Liver (tissue), 3 donors: ENCODE results near the gene CDH4.
"Not testable (repeated sequence)": the region's sequence is repeated elsewhere in the genome, so short reads cannot be mapped to it uniquely, and the experiment has no call there.

Experiments
- FOXA1 ChIP-seq: IDR thresholded peaks from 2 replicates; pipeline ENCODE4 v1.6.1; 2016; ENCODE audit warnings: antibody characterized with exemption
- GABPA ChIP-seq, 2 donors: IDR thresholded peaks in 1 of 2; conservative IDR thresholded peaks in 1 of 2; 2 replicates each; pipeline ENCODE4 v1.6.1; 2016; ENCODE audit warnings: antibody characterized with exemption in 2 of 2, mild to moderate bottlenecking in 1 of 2, moderate library complexity in 1 of 2
- HNF4A ChIP-seq, 2 donors: conservative IDR thresholded peaks; 2 replicates each; pipeline ENCODE4 v1.6.1; 2016; ENCODE audit warnings: antibody characterized with exemption in 2 of 2, mild to moderate bottlenecking in 2 of 2
- JUND ChIP-seq, 2 donors: IDR thresholded peaks; 2 replicates each; pipeline ENCODE4 v1.6.1; 2016; ENCODE audit warnings: antibody characterized with exemption in 2 of 2
- NR2F2 ChIP-seq: IDR thresholded peaks from 2 replicates; pipeline ENCODE4 v1.6.1; 2016; ENCODE audit warnings: antibody characterized with exemption
- RAD21 ChIP-seq, 2 donors: IDR thresholded peaks; 2 replicates each; pipeline ENCODE4 v1.6.1; 2016; ENCODE audit warnings: antibody characterized with exemption in 2 of 2, mild to moderate bottlenecking in 2 of 2
- RXRA ChIP-seq, 2 donors: IDR thresholded peaks; 2 replicates each; pipeline ENCODE4 v1.6.1; 2017 to 2018; ENCODE audit warnings: antibody characterized with exemption in 2 of 2, mild to moderate bottlenecking in 1 of 2
- SP1 ChIP-seq: IDR thresholded peaks from 2 replicates; pipeline ENCODE4 v1.6.1; 2018; ENCODE audit warnings: antibody characterized with exemption, mild to moderate bottlenecking
- TAF1 ChIP-seq: conservative IDR thresholded peaks from 2 replicates; pipeline ENCODE4 v1.6.1; 2016; ENCODE audit warnings: antibody characterized with exemption, mild to moderate bottlenecking
- YY1 ChIP-seq: IDR thresholded peaks from 2 replicates; pipeline ENCODE4 v1.6.1; 2016; ENCODE audit warnings: antibody characterized with exemption, mild to moderate bottlenecking
- TF ChIP-seq, protein P1 (sequence below): fragments of 150-350 bp; IDR thresholded peaks from 2 replicates; pipeline ENCODE4 v1.5.1; 2017; ENCODE audit warnings: improper control_type of control experiment, low read depth, low read length; ENCODE audit not compliant: missing input control
- TF ChIP-seq, protein P2 (sequence below): IDR thresholded peaks from 2 replicates; pipeline ENCODE4 v1.6.1; 2016; ENCODE audit warnings: antibody characterized with exemption, mild to moderate bottlenecking
- TF ChIP-seq, protein P3 (sequence below): IDR thresholded peaks from 2 replicates; pipeline ENCODE4 v1.6.1; 2016; ENCODE audit warnings: antibody characterized with exemption
- TF ChIP-seq, protein P4 (sequence below): IDR thresholded peaks from 2 replicates; pipeline ENCODE4 v1.6.1; 2016; ENCODE audit warnings: antibody characterized with exemption
- donor health status: healthy.
- donor health status: healthy.

DNA sequence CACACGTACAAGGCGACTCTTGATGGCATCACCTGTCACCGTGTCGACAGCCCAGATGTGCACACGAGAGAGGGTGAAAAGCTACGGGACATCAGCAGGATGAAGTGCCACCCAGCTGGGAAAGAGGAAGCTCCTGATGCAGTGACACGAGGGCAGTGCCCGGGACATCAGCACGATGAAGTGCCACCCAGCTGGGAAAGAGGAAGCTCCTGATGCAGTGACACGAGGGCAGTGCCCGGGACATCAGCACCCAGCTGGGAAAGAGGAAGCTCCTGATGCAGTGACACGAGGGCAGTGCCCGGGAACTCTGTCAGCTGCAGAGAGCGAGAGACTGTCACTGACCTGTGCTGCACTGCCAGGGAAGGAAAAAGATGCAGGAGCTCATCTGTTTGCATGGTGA, 732.4 kb downstream of the CDH4 start:
- TF ChIP-seq JUND (IDR thresholded peaks at IDR 0.05); SP1; YY1; GABPA (IDR thresholded peaks at IDR 0.05 in 1 of 2, conservative IDR thresholded peaks at IDR 0.05 in 1 of 2); RAD21 (IDR thresholded peaks at IDR 0.05); RXRA (IDR thresholded peaks at IDR 0.05); TAF1; NR2F2; FOXA1; HNF4A (conservative IDR thresholded peaks at IDR 0.05): not testable (repeated sequence)
- TF ChIP-seq, protein P1, sequence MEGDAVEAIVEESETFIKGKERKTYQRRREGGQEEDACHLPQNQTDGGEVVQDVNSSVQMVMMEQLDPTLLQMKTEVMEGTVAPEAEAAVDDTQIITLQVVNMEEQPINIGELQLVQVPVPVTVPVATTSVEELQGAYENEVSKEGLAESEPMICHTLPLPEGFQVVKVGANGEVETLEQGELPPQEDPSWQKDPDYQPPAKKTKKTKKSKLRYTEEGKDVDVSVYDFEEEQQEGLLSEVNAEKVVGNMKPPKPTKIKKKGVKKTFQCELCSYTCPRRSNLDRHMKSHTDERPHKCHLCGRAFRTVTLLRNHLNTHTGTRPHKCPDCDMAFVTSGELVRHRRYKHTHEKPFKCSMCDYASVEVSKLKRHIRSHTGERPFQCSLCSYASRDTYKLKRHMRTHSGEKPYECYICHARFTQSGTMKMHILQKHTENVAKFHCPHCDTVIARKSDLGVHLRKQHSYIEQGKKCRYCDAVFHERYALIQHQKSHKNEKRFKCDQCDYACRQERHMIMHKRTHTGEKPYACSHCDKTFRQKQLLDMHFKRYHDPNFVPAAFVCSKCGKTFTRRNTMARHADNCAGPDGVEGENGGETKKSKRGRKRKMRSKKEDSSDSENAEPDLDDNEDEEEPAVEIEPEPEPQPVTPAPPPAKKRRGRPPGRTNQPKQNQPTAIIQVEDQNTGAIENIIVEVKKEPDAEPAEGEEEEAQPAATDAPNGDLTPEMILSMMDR: not testable (repeated sequence)
- TF ChIP-seq, protein P2, sequence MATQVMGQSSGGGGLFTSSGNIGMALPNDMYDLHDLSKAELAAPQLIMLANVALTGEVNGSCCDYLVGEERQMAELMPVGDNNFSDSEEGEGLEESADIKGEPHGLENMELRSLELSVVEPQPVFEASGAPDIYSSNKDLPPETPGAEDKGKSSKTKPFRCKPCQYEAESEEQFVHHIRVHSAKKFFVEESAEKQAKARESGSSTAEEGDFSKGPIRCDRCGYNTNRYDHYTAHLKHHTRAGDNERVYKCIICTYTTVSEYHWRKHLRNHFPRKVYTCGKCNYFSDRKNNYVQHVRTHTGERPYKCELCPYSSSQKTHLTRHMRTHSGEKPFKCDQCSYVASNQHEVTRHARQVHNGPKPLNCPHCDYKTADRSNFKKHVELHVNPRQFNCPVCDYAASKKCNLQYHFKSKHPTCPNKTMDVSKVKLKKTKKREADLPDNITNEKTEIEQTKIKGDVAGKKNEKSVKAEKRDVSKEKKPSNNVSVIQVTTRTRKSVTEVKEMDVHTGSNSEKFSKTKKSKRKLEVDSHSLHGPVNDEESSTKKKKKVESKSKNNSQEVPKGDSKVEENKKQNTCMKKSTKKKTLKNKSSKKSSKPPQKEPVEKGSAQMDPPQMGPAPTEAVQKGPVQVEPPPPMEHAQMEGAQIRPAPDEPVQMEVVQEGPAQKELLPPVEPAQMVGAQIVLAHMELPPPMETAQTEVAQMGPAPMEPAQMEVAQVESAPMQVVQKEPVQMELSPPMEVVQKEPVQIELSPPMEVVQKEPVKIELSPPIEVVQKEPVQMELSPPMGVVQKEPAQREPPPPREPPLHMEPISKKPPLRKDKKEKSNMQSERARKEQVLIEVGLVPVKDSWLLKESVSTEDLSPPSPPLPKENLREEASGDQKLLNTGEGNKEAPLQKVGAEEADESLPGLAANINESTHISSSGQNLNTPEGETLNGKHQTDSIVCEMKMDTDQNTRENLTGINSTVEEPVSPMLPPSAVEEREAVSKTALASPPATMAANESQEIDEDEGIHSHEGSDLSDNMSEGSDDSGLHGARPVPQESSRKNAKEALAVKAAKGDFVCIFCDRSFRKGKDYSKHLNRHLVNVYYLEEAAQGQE: not testable (repeated sequence)
- TF ChIP-seq, protein P3, sequence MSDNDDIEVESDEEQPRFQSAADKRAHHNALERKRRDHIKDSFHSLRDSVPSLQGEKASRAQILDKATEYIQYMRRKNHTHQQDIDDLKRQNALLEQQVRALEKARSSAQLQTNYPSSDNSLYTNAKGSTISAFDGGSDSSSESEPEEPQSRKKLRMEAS: not testable (repeated sequence)
- TF ChIP-seq, protein P4, sequence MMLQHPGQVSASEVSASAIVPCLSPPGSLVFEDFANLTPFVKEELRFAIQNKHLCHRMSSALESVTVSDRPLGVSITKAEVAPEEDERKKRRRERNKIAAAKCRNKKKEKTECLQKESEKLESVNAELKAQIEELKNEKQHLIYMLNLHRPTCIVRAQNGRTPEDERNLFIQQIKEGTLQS: not testable (repeated sequence)
